ENCODE data around the gene ZNF324. TPM values are rescaled to one million over a fixed set of nuclear protein-coding genes. Genes with fewer than 3 reads are reported as not detected.

The ZNF324 gene
- total RNA-seq, 2 experiments from 2014 or later, result 13.8 to 15.8 TPM

- ATAC-seq (no peak), DNase-seq (peak; percentile 19)
- Mint-ChIP-seq H3K27me3 (ENCODE audit: low read depth) (no peaks in the 10 kb centered on the region), H3K4me3 (peak overlapping the region; percentile 91), H3K27ac (peak overlapping the region; percentile 100), H3K9me3 (ENCODE audit: insufficient read depth) (no peaks in the 10 kb centered on the region), H3K4me1 (ENCODE audit: low read depth) (peaks cover 26% of the 10 kb centered on the region), H3K36me3 (ENCODE audit: low read depth) (peaks cover 23% of the 10 kb centered on the region)
- CTCF ChIA-PET, result interaction anchor here (2.9 to 3.7 kb wide), 2 partner anchors 39 to 45 kb away, joined by 11 to 12 read pairs; partner anchors contain the start of gene ZBTB45
- POLR2A ChIA-PET, result no interaction called here
These were observed 7.6 kb downstream of the ZNF324 start for GRCh38 chr19:58474291-58474996.

- ChIA-PET CTCF (interaction anchor here (0.7 to 3.7 kb wide), 3 partner anchors 38 to 106 kb away, joined by 3 to 12 read pairs (median 11); partner anchors contain the start of gene ZBTB45), POLR2A (interaction anchor here (0.6 to 1.7 kb wide), 3 partner anchors 39 to 292 kb away, joined by 3 to 5 read pairs (median 3); partner anchors contain the start of genes ZBTB45 and ZNF274)
- Mint-ChIP-seq H3K27ac (peak overlapping the region; percentile 100), H3K36me3 (ENCODE audit: low read depth) (peaks cover 23% of the 10 kb centered on the region), H3K9me3 (ENCODE audit: insufficient read depth) (no peaks in the 10 kb centered on the region), H3K27me3 (ENCODE audit: low read depth) (no peaks in the 10 kb centered on the region), H3K4me3 (peak overlapping the region; percentile 91), H3K4me1 (ENCODE audit: low read depth) (peaks cover 26% of the 10 kb centered on the region)
- DNase-seq, result no peak
- peak; percentile 17 for ATAC-seq
These were observed 8.3 kb downstream of the ZNF324 start for GRCh38 chr19:58474997-58475713.

- POLR2A ChIA-PET, result interaction anchor here (0.6 to 1.7 kb wide), 4 partner anchors 36 to 293 kb away, joined by 3 to 5 read pairs (median 3); partner anchors contain the start of genes SLC27A5, ZBTB45 and ZNF274
- CTCF ChIA-PET, result interaction anchor here (0.7 to 3.7 kb wide), 4 partner anchors 36 to 106 kb away, joined by 3 to 12 read pairs (median 7); partner anchors contain the start of genes ZBTB45 and ZNF132
- Mint-ChIP-seq H3K9me3 (ENCODE audit: insufficient read depth) (no peaks in the 10 kb centered on the region), H3K27me3 (ENCODE audit: low read depth) (no peaks in the 10 kb centered on the region), H3K27ac (peak within 1 kb of the TSS; percentile 100), H3K36me3 (ENCODE audit: low read depth) (peaks cover 17% of the 10 kb centered on the region), H3K4me3 (peak within 1 kb of the TSS; percentile 91), H3K4me1 (ENCODE audit: low read depth) (peaks cover 26% of the 10 kb centered on the region)
- DNase-seq (peak; percentile 99), ATAC-seq (peak; percentile 92)
These were observed 9.0 kb downstream of the ZNF324 start, which contains the start of gene ZNF446 for GRCh38 chr19:58475714-58476497. Gene ZNF446, plus strand, starts transcription at chr19:58476352. Its CDS starts 867 bp downstream, at chr19:58477219.

GRCh38 chr19:58476498-58477015, 9.7 kb downstream of the ZNF324 start:
- H3K4me1 Mint-ChIP-seq (ENCODE audit: low read depth), result peaks cover 26% of the 10 kb centered on the region
- no peak for DNase-seq

GRCh38 chr19:58477130-58477529, 10.2 kb downstream of the ZNF324 start:
- no peaks in the 10 kb centered on the region for H3K9me3 Mint-ChIP-seq (ENCODE audit: insufficient read depth)
- peak overlapping the region; percentile 91 for H3K4me3 Mint-ChIP-seq
- H3K36me3 Mint-ChIP-seq (ENCODE audit: low read depth), result peaks cover 14% of the 10 kb centered on the region
- POLR2A ChIA-PET, result interaction anchor here (0.5 to 1.0 kb wide), 3 partner anchors 16 to 37 kb away, joined by 4 to 5 read pairs (median 4); no protein-coding TSS in a partner anchor
- ATAC-seq (no peak), DNase-seq (peak; percentile 20)
- CTCF ChIA-PET, result interaction anchor here (3.7 kb wide), 1 partner anchor 36 kb away, joined by 12 read pairs; no protein-coding TSS in a partner anchor
- peak overlapping the region; percentile 100 for H3K27ac Mint-ChIP-seq
- H3K4me1 Mint-ChIP-seq (ENCODE audit: low read depth), result peaks cover 26% of the 10 kb centered on the region
- H3K27me3 Mint-ChIP-seq (ENCODE audit: low read depth), result no peaks in the 10 kb centered on the region

More at GRCh38 chr19:58476498-58477015, 9.7 kb downstream of the ZNF324 start:
- POLR2A ChIA-PET, result interaction anchor here (0.6 to 1.7 kb wide), 4 partner anchors 21 to 294 kb away, joined by 3 to 5 read pairs (median 4); partner anchors contain the start of genes SLC27A5 and ZNF274
- Mint-ChIP-seq H3K36me3 (ENCODE audit: low read depth) (peaks cover 16% of the 10 kb centered on the region), H3K9me3 (ENCODE audit: insufficient read depth) (no peaks in the 10 kb centered on the region), H3K27ac (peak overlapping the region; percentile 100), H3K27me3 (ENCODE audit: low read depth) (no peaks in the 10 kb centered on the region), H3K4me3 (peak overlapping the region; percentile 91)
- no peak for ATAC-seq
- CTCF ChIA-PET, result interaction anchor here (1.0 to 3.7 kb wide), 2 partner anchors 37 kb away, joined by 3 to 12 read pairs; partner anchors contain the start of gene ZNF132

GRCh38 chr19:58477871-58478270, 11.0 kb downstream of the ZNF324 start:
- CTCF ChIA-PET, result interaction anchor here (3.7 kb wide), 1 partner anchor 36 kb away, joined by 12 read pairs; no protein-coding TSS in a partner anchor

GRCh38 chr19:58479303-58479702, 12.4 kb downstream of the ZNF324 start:
- DNase-seq, result no peak
- no peaks in the 10 kb centered on the region for H3K27me3 Mint-ChIP-seq (ENCODE audit: low read depth)
- ChIA-PET CTCF (no interaction called here), POLR2A (no interaction called here)
- H3K9me3 Mint-ChIP-seq (ENCODE audit: insufficient read depth), result no peaks in the 10 kb centered on the region
- H3K4me3 Mint-ChIP-seq, result no peak overlapping the region
- H3K36me3 Mint-ChIP-seq (ENCODE audit: low read depth), result peaks cover 2% of the 10 kb centered on the region
- H3K4me1 Mint-ChIP-seq (ENCODE audit: low read depth), result peaks cover 21% of the 10 kb centered on the region
- H3K27ac Mint-ChIP-seq, result peak overlapping the region; percentile 49
- ATAC-seq, result no peak

More at GRCh38 chr19:58477871-58478270, 11.0 kb downstream of the ZNF324 start:
- H3K4me3 Mint-ChIP-seq, result no peak overlapping the region
- POLR2A ChIA-PET, result interaction anchor here (0.5 to 0.6 kb wide), 2 partner anchors 17 to 149 kb away, joined by 3 to 5 read pairs; no protein-coding TSS in a partner anchor
- DNase-seq (no peak), ATAC-seq (no peak)
- H3K27me3 Mint-ChIP-seq (ENCODE audit: low read depth), result no peaks in the 10 kb centered on the region
- H3K27ac Mint-ChIP-seq, result peak overlapping the region; percentile 100
- H3K36me3 Mint-ChIP-seq (ENCODE audit: low read depth), result peaks cover 8% of the 10 kb centered on the region
- H3K9me3 Mint-ChIP-seq (ENCODE audit: insufficient read depth), result no peaks in the 10 kb centered on the region
- peaks cover 26% of the 10 kb centered on the region for H3K4me1 Mint-ChIP-seq (ENCODE audit: low read depth)

- H3K4me1 Mint-ChIP-seq (ENCODE audit: low read depth), result peaks cover 15% of the 10 kb centered on the region
- ATAC-seq, result no peak
- no peak overlapping the region for H3K4me3 Mint-ChIP-seq
- H3K27ac Mint-ChIP-seq, result no peak overlapping the region
- no peak for DNase-seq
- peaks cover 2% of the 10 kb centered on the region for H3K36me3 Mint-ChIP-seq (ENCODE audit: low read depth)
- CTCF ChIA-PET, result no interaction called here
- POLR2A ChIA-PET, result interaction anchor here (0.8 kb wide), 1 partner anchor 103 kb away, joined by 3 read pairs; no protein-coding TSS in a partner anchor
- H3K27me3 Mint-ChIP-seq (ENCODE audit: low read depth), result no peaks in the 10 kb centered on the region
- H3K9me3 Mint-ChIP-seq (ENCODE audit: insufficient read depth), result no peaks in the 10 kb centered on the region
These were observed 13.0 kb downstream of the ZNF324 start for GRCh38 chr19:58479736-58480480.

GRCh38 chr19:58480481-58480830, 13.6 kb downstream of the ZNF324 start:
- Mint-ChIP-seq H3K27ac (no peak overlapping the region), H3K4me3 (no peak overlapping the region), H3K9me3 (ENCODE audit: insufficient read depth) (no peaks in the 10 kb centered on the region), H3K36me3 (ENCODE audit: low read depth) (peaks cover 2% of the 10 kb centered on the region), H3K4me1 (ENCODE audit: low read depth) (peaks cover 9% of the 10 kb centered on the region), H3K27me3 (ENCODE audit: low read depth) (no peaks in the 10 kb centered on the region)
- ChIA-PET POLR2A (interaction anchor here (0.8 kb wide), 1 partner anchor 103 kb away, joined by 3 read pairs; no protein-coding TSS in a partner anchor), CTCF (no interaction called here)
- DNase-seq (no peak), ATAC-seq (no peak)

- ATAC-seq (no peak), DNase-seq (no peak)
- H3K4me1 Mint-ChIP-seq (ENCODE audit: low read depth), result peaks cover 9% of the 10 kb centered on the region
- no peaks in the 10 kb centered on the region for H3K9me3 Mint-ChIP-seq (ENCODE audit: insufficient read depth)
- POLR2A ChIA-PET, result interaction anchor here (0.8 kb wide), 1 partner anchor 103 kb away, joined by 3 read pairs; no protein-coding TSS in a partner anchor
- H3K27ac Mint-ChIP-seq, result no peak overlapping the region
- H3K4me3 Mint-ChIP-seq, result no peak overlapping the region
- H3K27me3 Mint-ChIP-seq (ENCODE audit: low read depth), result no peaks in the 10 kb centered on the region
- peaks cover 2% of the 10 kb centered on the region for H3K36me3 Mint-ChIP-seq (ENCODE audit: low read depth)
- CTCF ChIA-PET, result no interaction called here
These were observed 14.0 kb downstream of the ZNF324 start for GRCh38 chr19:58480831-58481230.

All from activated CD8-positive, alpha-beta T cell treated with anti-CD3 and anti-CD28 coated beads, Interleukin-2, amount 10 ng/mL, durations not matched to agents 7 days and 5 days (primary cell).